Measurements from ENCODE around the gene CCN2.

Gene CCN2

GRCh38 chr6:131918650-131919355, 32.4 kb downstream of the CCN2 start:
- TF ChIP-seq, protein P1, sequence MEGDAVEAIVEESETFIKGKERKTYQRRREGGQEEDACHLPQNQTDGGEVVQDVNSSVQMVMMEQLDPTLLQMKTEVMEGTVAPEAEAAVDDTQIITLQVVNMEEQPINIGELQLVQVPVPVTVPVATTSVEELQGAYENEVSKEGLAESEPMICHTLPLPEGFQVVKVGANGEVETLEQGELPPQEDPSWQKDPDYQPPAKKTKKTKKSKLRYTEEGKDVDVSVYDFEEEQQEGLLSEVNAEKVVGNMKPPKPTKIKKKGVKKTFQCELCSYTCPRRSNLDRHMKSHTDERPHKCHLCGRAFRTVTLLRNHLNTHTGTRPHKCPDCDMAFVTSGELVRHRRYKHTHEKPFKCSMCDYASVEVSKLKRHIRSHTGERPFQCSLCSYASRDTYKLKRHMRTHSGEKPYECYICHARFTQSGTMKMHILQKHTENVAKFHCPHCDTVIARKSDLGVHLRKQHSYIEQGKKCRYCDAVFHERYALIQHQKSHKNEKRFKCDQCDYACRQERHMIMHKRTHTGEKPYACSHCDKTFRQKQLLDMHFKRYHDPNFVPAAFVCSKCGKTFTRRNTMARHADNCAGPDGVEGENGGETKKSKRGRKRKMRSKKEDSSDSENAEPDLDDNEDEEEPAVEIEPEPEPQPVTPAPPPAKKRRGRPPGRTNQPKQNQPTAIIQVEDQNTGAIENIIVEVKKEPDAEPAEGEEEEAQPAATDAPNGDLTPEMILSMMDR (IDR thresholded peaks at IDR 0.05; ENCODE audit: low read length): no peak
- no peak for TF ChIP-seq EZH2 (IDR thresholded peaks at IDR 0.05; ENCODE audit: borderline replicate concordance, low read length)
- Histone ChIP-seq H3F3A (ENCODE audit: insufficient read depth, low read length) (no peaks in the 10 kb centered on the region), H3K4me2 (ENCODE audit: low read length) (no peak overlapping the region), H2AFZ (ENCODE audit: low read length) (no peak overlapping the region), H3K9ac (ENCODE audit: low read length) (no peak overlapping the region), H3K27ac (ENCODE audit: low read depth, low read length, poor library complexity, severe bottlenecking) (no peak overlapping the region), H3K9me3 (ENCODE audit: low read length) (peaks cover 5% of the 10 kb centered on the region), H3K79me2 (ENCODE audit: insufficient read depth, low read length) (no peaks in the 10 kb centered on the region), H3K4me1 (ENCODE audit: insufficient read depth, low read length, severe bottlenecking) (no peaks in the 10 kb centered on the region), H3K36me3 (ENCODE audit: insufficient read depth, low read length) (no peaks in the 10 kb centered on the region), H3K9me2 (ENCODE audit: low read depth, low read length) (no peaks in the 10 kb centered on the region), H4K20me1 (ENCODE audit: insufficient read depth, low read length) (no peaks in the 10 kb centered on the region), H3K4me3 (ENCODE audit: low read depth, low read length, poor library complexity, severe bottlenecking) (no peak overlapping the region), H3K27me3 (ENCODE audit: insufficient read depth, low read length) (no peaks in the 10 kb centered on the region)

DNA sequence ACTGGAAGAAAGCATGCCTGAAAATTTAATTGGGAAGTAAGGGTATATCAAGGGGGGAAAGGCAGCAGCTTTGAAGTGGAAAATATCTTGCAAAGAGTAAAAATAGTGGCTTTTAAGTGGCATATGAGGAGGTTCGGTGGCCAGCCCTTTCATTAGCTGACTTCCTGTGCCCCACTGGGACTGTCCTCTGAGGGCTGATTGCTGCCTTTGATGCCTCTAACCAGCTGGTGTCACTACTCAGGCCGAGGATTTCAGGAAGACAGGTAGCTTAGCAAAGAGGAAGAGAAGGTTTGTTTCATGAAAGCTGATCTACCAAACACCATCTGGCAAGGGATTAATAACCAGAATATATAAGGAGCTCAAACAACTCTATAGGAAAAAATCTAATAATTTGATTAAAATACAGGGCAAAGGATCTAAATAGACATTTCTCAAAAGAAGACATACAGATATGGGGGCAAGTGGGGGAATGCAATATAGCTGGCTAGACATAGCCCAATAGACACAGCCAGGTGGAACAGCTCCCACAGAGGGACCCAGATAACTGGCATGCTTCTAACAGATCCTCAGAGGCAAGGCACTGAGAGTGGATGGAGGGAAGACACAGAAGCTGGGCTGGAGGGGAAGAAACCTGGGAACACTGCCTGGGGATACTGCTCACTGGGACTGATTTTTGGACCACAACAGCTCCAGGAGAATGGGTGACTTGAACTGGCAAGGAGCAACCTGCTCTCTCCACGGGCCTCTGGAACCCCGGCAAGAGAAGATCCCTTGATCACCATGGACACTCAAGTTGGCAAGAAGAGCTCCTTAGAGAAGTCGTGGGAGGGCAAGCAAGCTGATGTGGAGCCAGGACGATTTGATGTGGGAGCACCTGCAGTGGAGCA, 33.2 kb downstream of the CCN2 start:
- Histone ChIP-seq H3F3A (ENCODE audit: insufficient read depth, low read length) (no peaks in the 10 kb centered on the region), H3K9ac (ENCODE audit: low read length) (no peak overlapping the region), H3K9me3 (ENCODE audit: low read length) (no peaks in the 10 kb centered on the region), H4K20me1 (ENCODE audit: insufficient read depth, low read length) (no peaks in the 10 kb centered on the region), H3K4me1 (ENCODE audit: insufficient read depth, low read length, severe bottlenecking) (no peaks in the 10 kb centered on the region), H2AFZ (ENCODE audit: low read length) (no peak overlapping the region), H3K9me2 (ENCODE audit: low read depth, low read length) (no peaks in the 10 kb centered on the region), H3K36me3 (ENCODE audit: insufficient read depth, low read length) (no peaks in the 10 kb centered on the region), H3K27me3 (ENCODE audit: insufficient read depth, low read length) (no peaks in the 10 kb centered on the region), H3K79me2 (ENCODE audit: insufficient read depth, low read length) (no peaks in the 10 kb centered on the region), H3K4me2 (ENCODE audit: low read length) (no peak overlapping the region), H3K4me3 (ENCODE audit: low read depth, low read length, poor library complexity, severe bottlenecking) (no peak overlapping the region), H3K27ac (ENCODE audit: low read depth, low read length, poor library complexity, severe bottlenecking) (no peak overlapping the region)
- TF ChIP-seq, protein P1 (IDR thresholded peaks at IDR 0.05; ENCODE audit: low read length): no peak
- TF ChIP-seq EZH2 (IDR thresholded peaks at IDR 0.05; ENCODE audit: borderline replicate concordance, low read length): no peak

DNA sequence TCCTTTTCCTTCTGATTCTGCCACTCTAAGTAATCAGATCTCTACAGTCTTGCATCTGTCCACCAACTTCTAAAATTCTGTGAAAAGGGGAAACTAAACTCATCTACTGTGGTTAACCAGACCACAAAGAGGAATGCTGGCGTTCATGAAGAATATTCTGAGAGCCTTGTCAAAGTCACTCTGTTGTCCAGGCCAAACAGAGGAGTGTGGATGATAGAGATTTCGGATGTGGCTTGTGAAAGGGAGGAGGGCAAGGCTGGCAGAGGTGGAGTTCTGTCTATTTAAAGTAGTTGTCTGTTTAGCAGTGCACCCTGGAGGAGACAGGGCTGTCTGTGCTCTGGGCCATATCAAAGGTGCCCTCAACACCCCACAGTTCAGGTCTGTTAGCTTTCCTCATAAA, 33.9 kb downstream of the CCN2 start:
- Histone ChIP-seq H3K9me2 (ENCODE audit: low read depth, low read length) (no peaks in the 10 kb centered on the region), H3K4me2 (ENCODE audit: low read length) (no peak overlapping the region), H3K9me3 (ENCODE audit: low read length) (no peaks in the 10 kb centered on the region), H3K27me3 (ENCODE audit: insufficient read depth, low read length) (no peaks in the 10 kb centered on the region), H3K4me3 (ENCODE audit: low read depth, low read length, poor library complexity, severe bottlenecking) (no peak overlapping the region), H3K9ac (ENCODE audit: low read length) (no peak overlapping the region), H3K36me3 (ENCODE audit: insufficient read depth, low read length) (no peaks in the 10 kb centered on the region), H4K20me1 (ENCODE audit: insufficient read depth, low read length) (no peaks in the 10 kb centered on the region), H3K4me1 (ENCODE audit: insufficient read depth, low read length, severe bottlenecking) (no peaks in the 10 kb centered on the region), H3F3A (ENCODE audit: insufficient read depth, low read length) (no peaks in the 10 kb centered on the region), H3K79me2 (ENCODE audit: insufficient read depth, low read length) (no peaks in the 10 kb centered on the region), H2AFZ (ENCODE audit: low read length) (no peak overlapping the region), H3K27ac (ENCODE audit: low read depth, low read length, poor library complexity, severe bottlenecking) (no peak overlapping the region)
- TF ChIP-seq, protein P1 (IDR thresholded peaks at IDR 0.05; ENCODE audit: low read length): no peak
- no peak for TF ChIP-seq EZH2 (IDR thresholded peaks at IDR 0.05; ENCODE audit: borderline replicate concordance, low read length)
